H7 (cell line): ENCODE data around the gene MRPS24. TPM values are rescaled to one million over a fixed set of nuclear protein-coding genes. Genes with fewer than 3 reads are reported as not detected.

Experiments used
- DNase-seq: peaks from one replicate; pipeline ENCODE4 v3.0.0; 2012
- H3K27me3 ChIP-seq: 2 replicates; pipeline ENCODE4 v1.6.0; 2011; ENCODE audit warnings: mild to moderate bottlenecking, low read length; ENCODE audit not compliant: control insufficient read depth, insufficient read depth
- H3K36me3 ChIP-seq: replicated peaks from 2 replicates; pipeline ENCODE4 v1.5.1; 2011; ENCODE audit warnings: low read length; ENCODE audit not compliant: control insufficient read depth, insufficient read depth
- H3K4me3 ChIP-seq: 2 replicates; pipeline ENCODE4 v1.5.1; 2011; ENCODE audit warnings: low read depth, mild to moderate bottlenecking, control low read depth, low read length, moderate library complexity; ENCODE audit not compliant: insufficient read depth
- total RNA-seq: library from RNA; depleted of rRNA; stranded (reverse); fragments of >200 nt; shearing (Covaris generic); gene quantifications from 2 replicates; pipeline ENCODE4 v1.2.3, GENCODE V29; 2014

The MRPS24 gene
- total RNA-seq, 1 experiment from 2014 or later: 156 TPM

GRCh38 chr7:43888993-43889945 lies 20.0 kb upstream of the MRPS24 start:
- no peaks in the 10 kb centered on the region for H3K27me3 ChIP-seq
- H3K36me3 ChIP-seq: no peaks in the 10 kb centered on the region
- H3K4me3 ChIP-seq: no peak overlapping the region
- DNase-seq: no peak

GRCh38 chr7:43884617-43885016 lies 15.3 kb upstream of the MRPS24 start:
- DNase-seq: no peak
- Histone ChIP-seq H3K27me3 (no peaks in the 10 kb centered on the region), H3K36me3 (no peaks in the 10 kb centered on the region; the same call in 1 of the 2 replicates), H3K4me3 (no peak overlapping the region)

GRCh38 chr7:43884209-43884608 lies 14.9 kb upstream of the MRPS24 start:
- no peak for DNase-seq
- no peaks in the 10 kb centered on the region; the same call in none of the 2 replicates for H3K36me3 ChIP-seq
- H3K4me3 ChIP-seq: no peak overlapping the region
- H3K27me3 ChIP-seq: no peaks in the 10 kb centered on the region

- Histone ChIP-seq H3K4me3 (no peak overlapping the region), H3K36me3 (peaks cover 8% of the 10 kb centered on the region), H3K27me3 (no peaks in the 10 kb centered on the region)
- no peak for DNase-seq
Observed at GRCh38 chr7:43880596-43880995, 11.3 kb upstream of the MRPS24 start.

DNA sequence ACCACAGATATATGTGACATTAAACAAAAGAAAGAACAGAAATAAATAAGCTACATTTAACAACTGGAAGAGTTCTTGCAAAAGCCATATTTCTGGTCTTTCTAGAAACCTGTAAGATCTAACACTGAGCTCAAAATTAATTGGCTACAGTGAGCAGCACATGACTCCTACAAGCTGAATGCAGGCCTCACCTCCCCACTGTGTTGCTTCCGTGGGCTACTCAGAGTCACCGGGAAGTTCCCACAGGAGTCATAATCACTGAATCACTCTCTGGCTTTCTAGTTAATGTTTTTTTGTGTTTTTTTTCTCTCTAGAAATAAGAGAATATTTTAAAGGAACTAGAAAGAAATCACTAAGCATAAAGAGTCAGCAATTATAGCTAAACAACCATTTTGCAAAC lies 10.2 kb upstream of the MRPS24 start:
- peaks cover 8% of the 10 kb centered on the region for H3K36me3 ChIP-seq
- H3K27me3 ChIP-seq: no peaks in the 10 kb centered on the region
- no peak overlapping the region for H3K4me3 ChIP-seq
- DNase-seq: no peak

GRCh38 chr7:43878867-43879266 lies 9.6 kb upstream of the MRPS24 start:
- Histone ChIP-seq H3K4me3 (no peak overlapping the region), H3K36me3 (peaks cover 8% of the 10 kb centered on the region), H3K27me3 (no peaks in the 10 kb centered on the region)
- no peak for DNase-seq

DNA sequence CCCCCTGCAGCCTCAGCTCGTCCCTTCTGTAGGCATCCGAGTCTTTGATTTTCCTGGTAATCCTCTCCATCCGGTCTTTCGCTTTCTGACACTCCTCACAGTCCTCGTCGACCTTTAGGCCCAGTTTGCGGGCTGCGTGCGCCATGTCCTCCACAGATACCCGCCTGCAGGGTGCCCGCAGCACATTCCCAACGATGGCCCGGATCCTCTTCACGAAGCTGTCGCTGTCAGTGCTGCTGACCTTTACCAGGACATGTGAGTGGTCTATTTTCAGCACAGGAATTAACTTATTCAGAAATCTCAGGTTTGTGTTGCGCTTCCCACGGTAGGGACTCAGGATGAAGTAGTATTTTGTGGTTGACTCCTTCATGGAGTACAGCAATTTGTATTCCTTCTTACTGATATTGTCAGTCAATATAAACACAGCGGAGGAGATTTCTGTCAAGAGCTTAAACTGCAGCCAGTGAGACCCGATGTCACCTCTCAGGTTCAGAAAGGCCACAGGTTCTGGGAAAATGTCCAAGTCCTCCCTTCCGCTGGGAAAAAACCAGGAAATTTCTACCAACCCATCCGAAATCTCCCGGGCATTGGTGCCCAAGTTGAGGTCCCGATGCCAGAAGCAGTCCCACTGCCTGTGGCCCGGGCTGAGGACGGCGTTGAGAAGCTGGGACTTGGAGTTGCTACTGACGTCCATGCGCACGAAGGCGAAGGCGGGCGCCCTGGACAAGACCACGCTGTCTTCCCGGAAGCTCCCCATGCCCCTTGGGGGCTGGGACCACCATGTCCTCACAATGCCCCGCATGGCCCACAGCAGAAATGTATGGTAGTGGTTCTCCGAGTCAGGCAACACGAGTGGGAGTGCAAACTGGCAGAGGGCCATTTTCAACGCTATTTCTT lies 8.9 kb upstream of the MRPS24 start:
- DNase-seq: no peak
- peaks cover 8% of the 10 kb centered on the region for H3K36me3 ChIP-seq
- no peak overlapping the region for H3K4me3 ChIP-seq
- H3K27me3 ChIP-seq: no peaks in the 10 kb centered on the region

DNA sequence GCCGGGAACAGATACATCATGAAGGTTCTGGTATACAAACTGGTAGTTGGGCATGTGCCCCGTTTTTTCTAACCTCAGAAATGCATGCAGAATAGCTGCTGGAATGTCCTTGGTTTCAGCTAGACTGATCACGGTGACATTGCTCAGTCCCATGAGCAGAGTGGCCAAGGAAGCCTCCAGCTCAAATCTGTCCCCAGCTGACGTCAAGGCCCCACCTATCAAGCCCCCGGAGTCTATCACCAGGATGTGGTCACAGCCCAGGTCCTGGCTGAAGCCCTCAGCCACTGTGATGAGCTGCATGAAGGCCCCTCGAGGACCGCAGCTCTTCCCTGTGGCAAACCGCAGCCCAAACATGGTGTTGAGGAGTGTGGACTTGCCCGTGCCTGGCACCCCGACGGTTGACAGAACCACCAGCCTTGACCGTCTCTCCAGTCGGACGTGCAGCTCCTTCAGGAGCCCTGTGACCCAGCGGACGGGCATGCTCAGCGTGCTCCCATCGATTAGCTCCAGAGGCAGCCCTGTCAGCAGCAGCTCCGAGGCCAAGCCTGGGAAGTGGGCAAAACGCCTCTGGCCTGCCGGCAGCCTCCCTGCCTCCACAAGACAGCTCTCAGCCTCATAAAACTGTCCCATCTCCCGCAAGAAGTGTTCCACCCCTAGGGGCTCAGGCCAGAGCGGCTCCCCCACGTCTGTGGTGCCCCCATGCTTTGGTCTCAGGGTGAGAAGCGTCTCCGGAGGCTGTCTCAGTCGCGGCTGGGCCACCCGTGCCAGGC lies 7.8 kb upstream of the MRPS24 start:
- no peak for DNase-seq
- Histone ChIP-seq H3K4me3 (no peak overlapping the region), H3K36me3 (peaks cover 8% of the 10 kb centered on the region), H3K27me3 (no peaks in the 10 kb centered on the region)

- no peak overlapping the region for H3K4me3 ChIP-seq
- H3K36me3 ChIP-seq: peaks cover 8% of the 10 kb centered on the region
- DNase-seq: no peak
- H3K27me3 ChIP-seq: no peaks in the 10 kb centered on the region; the same call in 1 of the 2 replicates
Observed at GRCh38 chr7:43876241-43876640, 6.9 kb upstream of the MRPS24 start.

DNA sequence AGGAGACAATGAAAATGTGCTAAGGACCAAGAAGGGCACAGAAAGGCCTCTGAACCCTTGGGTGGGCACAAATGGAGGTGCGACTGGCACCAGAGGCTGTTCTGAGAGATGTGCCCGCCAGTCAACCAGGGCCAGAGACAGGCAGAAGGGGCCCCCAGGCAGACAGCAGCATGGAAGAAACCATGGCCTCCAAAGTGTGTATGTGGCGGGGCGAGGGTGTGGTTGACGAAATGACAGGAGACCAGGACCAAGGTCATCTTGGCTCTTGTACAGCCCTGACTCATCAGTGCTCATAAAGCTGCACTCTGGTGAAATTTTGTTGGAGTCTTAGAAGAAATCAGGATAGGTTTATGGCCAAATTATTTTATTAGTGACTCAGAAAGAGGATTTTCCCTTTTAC lies 4.0 kb upstream of the MRPS24 start:
- Histone ChIP-seq H3K27me3 (no peaks in the 10 kb centered on the region; the same call in 1 of the 2 replicates), H3K4me3 (no peak overlapping the region), H3K36me3 (peaks cover 1% of the 10 kb centered on the region)
- no peak for DNase-seq

- Histone ChIP-seq H3K4me3 (no peak overlapping the region), H3K27me3 (no peaks in the 10 kb centered on the region; the same call in 1 of the 2 replicates), H3K36me3 (no peaks in the 10 kb centered on the region; the same call in 1 of the 2 replicates)
- DNase-seq: peak; percentile 31
Observed at GRCh38 chr7:43872406-43873110, 3.2 kb upstream of the MRPS24 start.

- H3K4me3 ChIP-seq: no peak overlapping the region
- H3K36me3 ChIP-seq: no peaks in the 10 kb centered on the region; the same call in 1 of the 2 replicates
- no peaks in the 10 kb centered on the region; the same call in 1 of the 2 replicates for H3K27me3 ChIP-seq
- no peak for DNase-seq
Observed at GRCh38 chr7:43871064-43871463, 1.7 kb upstream of the MRPS24 start.

DNA sequence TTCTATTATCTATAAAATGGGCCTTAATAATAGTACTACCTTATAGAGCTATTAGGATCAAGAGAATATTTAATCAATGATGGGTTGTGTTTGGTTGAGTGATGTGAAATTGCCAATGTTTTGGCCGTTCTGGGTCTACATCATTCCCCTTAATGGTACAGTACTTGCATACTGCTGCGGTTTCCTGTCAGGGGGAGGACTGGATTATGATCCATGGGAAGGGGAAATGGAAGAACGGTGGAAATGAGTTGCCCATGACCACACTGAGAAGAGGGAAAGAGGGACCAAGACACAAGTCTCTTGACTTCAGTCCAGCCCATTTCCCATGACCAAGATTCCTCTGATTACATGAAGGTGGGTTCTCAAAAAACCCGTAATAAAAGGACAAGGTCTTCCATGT lies 999 bp upstream of the MRPS24 start:
- Histone ChIP-seq H3K36me3 (no peaks in the 10 kb centered on the region; the same call in 1 of the 2 replicates), H3K4me3 (no peak overlapping the region), H3K27me3 (no peaks in the 10 kb centered on the region; the same call in 1 of the 2 replicates)
- DNase-seq: no peak
